ENCODE measurements around the gene PHF21B.

Gene PHF21B

GRCh38 chr22:44990328-44990727 is 19.5 kb downstream of the PHF21B start:
- H3K4me3 ChIP-seq (ENCODE audit: insufficient read depth in 1 of 2, low read depth in 1 of 2, low read length in 2 of 2): no peak overlapping the region
- no peak overlapping the region for H2BK5ac ChIP-seq (ENCODE audit: low read depth, low read length, poor library complexity, severe bottlenecking)
- no peak overlapping the region for H3K27ac ChIP-seq (ENCODE audit: low read length, poor library complexity, severe bottlenecking)
- H3K4me1 ChIP-seq (ENCODE audit: control insufficient read depth, insufficient read depth, low read depth, low read length): no peaks in the 10 kb centered on the region
- no peak overlapping the region for H2BK12ac ChIP-seq (ENCODE audit: low read length in 2 of 2)
- H3K23ac ChIP-seq (ENCODE audit: low read length in 2 of 2): no peak overlapping the region
- no peak overlapping the region for H3K9ac ChIP-seq (ENCODE audit: low read length)
- no peak overlapping the region for H2BK120ac ChIP-seq (ENCODE audit: low read depth, low read length)
- H3K4ac ChIP-seq (ENCODE audit: low read depth in 1 of 2, low read length in 2 of 2): no peak overlapping the region
- H4K91ac ChIP-seq (ENCODE audit: low read length): no peak overlapping the region
- no peak overlapping the region for H2BK15ac ChIP-seq (ENCODE audit: low read depth, poor library complexity, severe bottlenecking)
- peaks cover 19 to 70% of the 10 kb centered on the region in 2 experiments for H3K27me3 ChIP-seq (ENCODE audit: control insufficient read depth in 1 of 2, insufficient read depth in 1 of 2, low read length in 2 of 2)
- no peak overlapping the region for H3K18ac ChIP-seq (ENCODE audit: low read depth in 1 of 2, low read length in 2 of 2)
- H3K36me3 ChIP-seq (ENCODE audit: control insufficient read depth in 1 of 2, insufficient read depth in 2 of 2, low read depth in 1 of 2, low read length in 2 of 2): no peaks in the 10 kb centered on the region
- no peak overlapping the region for H3K14ac ChIP-seq (ENCODE audit: low read length in 2 of 2)
- H3K9me3 ChIP-seq (ENCODE audit: control insufficient read depth, low read length): peaks cover 4% of the 10 kb centered on the region
- no peak overlapping the region for H2AK5ac ChIP-seq (ENCODE audit: low read length, severe bottlenecking)
- H4K8ac ChIP-seq (ENCODE audit: low read length): no peak overlapping the region
- DNase-seq: no peak
- H3K79me1 ChIP-seq (replicated peaks; ENCODE audit: low read length, poor library complexity, severe bottlenecking): no peaks in the 10 kb centered on the region
- WGBS: 94% methylated on average over 13 of the region's 13 CpGs
- no peak overlapping the region for H3K4me2 ChIP-seq (ENCODE audit: low read length, poor library complexity, severe bottlenecking)
- H2AFZ ChIP-seq (ENCODE audit: low read depth, low read length): no peak overlapping the region

GRCh38 chr22:44988671-44989070 is 21.1 kb downstream of the PHF21B start:
- no peak overlapping the region for H2BK12ac ChIP-seq (ENCODE audit: low read length in 2 of 2)
- H3K79me1 ChIP-seq (replicated peaks; ENCODE audit: low read length, poor library complexity, severe bottlenecking): no peaks in the 10 kb centered on the region
- no peak overlapping the region for H2AK5ac ChIP-seq (ENCODE audit: low read length, severe bottlenecking)
- H3K36me3 ChIP-seq (ENCODE audit: control insufficient read depth in 1 of 2, insufficient read depth in 2 of 2, low read depth in 1 of 2, low read length in 2 of 2): no peaks in the 10 kb centered on the region
- H3K4me2 ChIP-seq (ENCODE audit: low read length, poor library complexity, severe bottlenecking): no peak overlapping the region
- H3K4me3 ChIP-seq (ENCODE audit: insufficient read depth in 1 of 2, low read depth in 1 of 2, low read length in 2 of 2): no peak overlapping the region
- no peak overlapping the region for H3K27ac ChIP-seq (ENCODE audit: low read length, poor library complexity, severe bottlenecking)
- no peak overlapping the region for H3K18ac ChIP-seq (ENCODE audit: low read depth in 1 of 2, low read length in 2 of 2)
- H4K91ac ChIP-seq (ENCODE audit: low read length): no peak overlapping the region
- no peak overlapping the region for H3K23ac ChIP-seq (ENCODE audit: low read length in 2 of 2)
- WGBS: 83% methylated on average over 5 of the region's 5 CpGs
- no peak overlapping the region for H2AFZ ChIP-seq (ENCODE audit: low read depth, low read length)
- H2BK120ac ChIP-seq (ENCODE audit: low read depth, low read length): no peak overlapping the region
- no peak for DNase-seq
- peaks cover 4 to 53% of the 10 kb centered on the region in 2 experiments for H3K27me3 ChIP-seq (ENCODE audit: control insufficient read depth in 1 of 2, insufficient read depth in 1 of 2, low read length in 2 of 2)
- peaks cover 4% of the 10 kb centered on the region for H3K9me3 ChIP-seq (ENCODE audit: control insufficient read depth, low read length)
- no peak overlapping the region for H3K4ac ChIP-seq (ENCODE audit: low read depth in 1 of 2, low read length in 2 of 2)
- H2BK15ac ChIP-seq (ENCODE audit: low read depth, poor library complexity, severe bottlenecking): no peak overlapping the region
- no peak overlapping the region for H3K14ac ChIP-seq (ENCODE audit: low read length in 2 of 2)
- no peak overlapping the region for H4K8ac ChIP-seq (ENCODE audit: low read length)
- no peaks in the 10 kb centered on the region for H3K4me1 ChIP-seq (ENCODE audit: control insufficient read depth, insufficient read depth, low read depth, low read length)
- H3K9ac ChIP-seq (ENCODE audit: low read length): no peak overlapping the region
- no peak overlapping the region for H2BK5ac ChIP-seq (ENCODE audit: low read depth, low read length, poor library complexity, severe bottlenecking)

- H3K9me3 ChIP-seq (ENCODE audit: control insufficient read depth, low read length): peaks cover 4% of the 10 kb centered on the region
- no peak overlapping the region for H3K4ac ChIP-seq (ENCODE audit: low read depth in 1 of 2, low read length in 2 of 2)
- no peaks in the 10 kb centered on the region for H3K4me1 ChIP-seq (ENCODE audit: control insufficient read depth, insufficient read depth, low read depth, low read length)
- H2BK5ac ChIP-seq (ENCODE audit: low read depth, low read length, poor library complexity, severe bottlenecking): no peak overlapping the region
- H3K23ac ChIP-seq (ENCODE audit: low read length in 2 of 2): no peak overlapping the region
- 81% methylated on average over 5 of the region's 5 CpGs for WGBS
- peaks cover 0 to 45% of the 10 kb centered on the region in 2 experiments for H3K27me3 ChIP-seq (ENCODE audit: control insufficient read depth in 1 of 2, insufficient read depth in 1 of 2, low read length in 2 of 2)
- no peak overlapping the region for H3K18ac ChIP-seq (ENCODE audit: low read depth in 1 of 2, low read length in 2 of 2)
- no peaks in the 10 kb centered on the region for H3K79me1 ChIP-seq (replicated peaks; ENCODE audit: low read length, poor library complexity, severe bottlenecking)
- no peak overlapping the region for H3K14ac ChIP-seq (ENCODE audit: low read length in 2 of 2)
- no peak overlapping the region for H2BK120ac ChIP-seq (ENCODE audit: low read depth, low read length)
- no peak overlapping the region for H2BK12ac ChIP-seq (ENCODE audit: low read length in 2 of 2)
- no peak for DNase-seq
- H3K9ac ChIP-seq (ENCODE audit: low read length): no peak overlapping the region
- H3K4me2 ChIP-seq (ENCODE audit: low read length, poor library complexity, severe bottlenecking): no peak overlapping the region
- no peak overlapping the region for H2AK5ac ChIP-seq (ENCODE audit: low read length, severe bottlenecking)
- no peaks in the 10 kb centered on the region for H3K36me3 ChIP-seq (ENCODE audit: control insufficient read depth in 1 of 2, insufficient read depth in 2 of 2, low read depth in 1 of 2, low read length in 2 of 2)
- H3K4me3 ChIP-seq (ENCODE audit: insufficient read depth in 1 of 2, low read depth in 1 of 2, low read length in 2 of 2): no peak overlapping the region
- H4K8ac ChIP-seq (ENCODE audit: low read length): no peak overlapping the region
- H4K91ac ChIP-seq (ENCODE audit: low read length): no peak overlapping the region
- H3K27ac ChIP-seq (ENCODE audit: low read length, poor library complexity, severe bottlenecking): no peak overlapping the region
- H2AFZ ChIP-seq (ENCODE audit: low read depth, low read length): no peak overlapping the region
- H2BK15ac ChIP-seq (ENCODE audit: low read depth, poor library complexity, severe bottlenecking): no peak overlapping the region
Measured at GRCh38 chr22:44986926-44987325, 22.9 kb downstream of the PHF21B start.

GRCh38 chr22:44985906-44986527 is 23.8 kb downstream of the PHF21B start:
- Histone ChIP-seq H3K27ac (ENCODE audit: low read length, poor library complexity, severe bottlenecking) (no peak overlapping the region), H3K23ac (ENCODE audit: low read length in 2 of 2) (no peak overlapping the region), H3K18ac (ENCODE audit: low read depth in 1 of 2, low read length in 2 of 2) (no peak overlapping the region), H3K4me3 (ENCODE audit: insufficient read depth in 1 of 2, low read depth in 1 of 2, low read length in 2 of 2) (no peak overlapping the region), H2AFZ (ENCODE audit: low read depth, low read length) (no peak overlapping the region), H4K8ac (ENCODE audit: low read length) (no peak overlapping the region), H2BK15ac (ENCODE audit: low read depth, poor library complexity, severe bottlenecking) (peak overlapping the region; percentile 30), H3K4me2 (ENCODE audit: low read length, poor library complexity, severe bottlenecking) (no peak overlapping the region), H3K36me3 (ENCODE audit: control insufficient read depth in 1 of 2, insufficient read depth in 2 of 2, low read depth in 1 of 2, low read length in 2 of 2) (no peaks in the 10 kb centered on the region), H2BK120ac (ENCODE audit: low read depth, low read length) (no peak overlapping the region), H3K4ac (ENCODE audit: low read depth in 1 of 2, low read length in 2 of 2) (no peak overlapping the region), H2BK5ac (ENCODE audit: low read depth, low read length, poor library complexity, severe bottlenecking) (no peak overlapping the region), H4K91ac (ENCODE audit: low read length) (no peak overlapping the region), H3K79me1 (replicated peaks; ENCODE audit: low read length, poor library complexity, severe bottlenecking) (no peaks in the 10 kb centered on the region), H3K4me1 (ENCODE audit: control insufficient read depth, insufficient read depth, low read depth, low read length) (no peaks in the 10 kb centered on the region), H3K14ac (ENCODE audit: low read length in 2 of 2) (no peak overlapping the region), H3K27me3 (ENCODE audit: control insufficient read depth in 1 of 2, insufficient read depth in 1 of 2, low read length in 2 of 2) (peaks cover 2 to 45% of the 10 kb centered on the region in 2 experiments), H2BK12ac (ENCODE audit: low read length in 2 of 2) (no peak overlapping the region), H3K9me3 (ENCODE audit: control insufficient read depth, low read length) (peaks cover 4% of the 10 kb centered on the region), H3K9ac (ENCODE audit: low read length) (no peak overlapping the region), H2AK5ac (ENCODE audit: low read length, severe bottlenecking) (no peak overlapping the region)
- DNase-seq: no peak
- 84% methylated on average over 4 of the region's 4 CpGs for WGBS

Measured in mesenchymal stem cell (in vitro differentiated cells and primary cell).